Measurements from ENCODE around the gene ASF1A. TPM values are rescaled to one million over a fixed set of nuclear protein-coding genes. Genes with fewer than 3 reads are reported as not detected.

ASF1A gene
- 17.4 and 23.7 TPM in 2 replicates for total RNA-seq

DNA sequence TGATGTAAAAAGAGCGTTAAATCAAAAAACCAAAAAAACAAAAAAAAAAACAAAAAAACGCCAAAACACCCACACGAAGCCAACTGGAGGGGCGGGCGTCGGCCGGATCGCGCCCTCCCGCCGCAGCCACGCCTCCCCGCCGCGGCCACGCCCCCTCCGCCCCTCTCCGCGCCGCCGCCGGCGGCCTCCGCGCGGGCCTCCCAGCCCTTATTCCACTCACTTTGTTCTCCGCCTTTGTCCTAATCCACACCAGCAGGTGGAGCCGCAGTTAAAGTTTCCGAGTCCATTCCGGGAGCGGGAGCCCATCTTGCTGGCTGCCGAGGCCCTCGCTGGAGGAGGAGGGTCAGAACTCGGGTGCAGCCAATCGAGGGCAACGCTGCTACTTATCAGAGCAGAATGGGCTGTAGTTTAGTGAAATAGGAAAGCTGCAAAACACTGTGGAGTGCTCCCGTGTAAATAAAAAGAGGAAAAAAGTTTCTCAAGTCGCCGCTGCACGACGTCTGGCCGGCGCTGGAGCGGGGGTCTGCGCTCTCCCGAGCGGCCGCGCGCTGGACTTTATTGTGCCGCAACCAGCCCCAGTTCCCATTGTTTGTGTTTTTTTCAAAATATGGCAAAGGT lies at the start of gene ASF1A:
Gene ASF1A (plus strand): TSS at position 346 of the 618 bp plus-strand sequence. CDS start 262 bp downstream, at position 608.
- TF ChIP-seq, protein P1, sequence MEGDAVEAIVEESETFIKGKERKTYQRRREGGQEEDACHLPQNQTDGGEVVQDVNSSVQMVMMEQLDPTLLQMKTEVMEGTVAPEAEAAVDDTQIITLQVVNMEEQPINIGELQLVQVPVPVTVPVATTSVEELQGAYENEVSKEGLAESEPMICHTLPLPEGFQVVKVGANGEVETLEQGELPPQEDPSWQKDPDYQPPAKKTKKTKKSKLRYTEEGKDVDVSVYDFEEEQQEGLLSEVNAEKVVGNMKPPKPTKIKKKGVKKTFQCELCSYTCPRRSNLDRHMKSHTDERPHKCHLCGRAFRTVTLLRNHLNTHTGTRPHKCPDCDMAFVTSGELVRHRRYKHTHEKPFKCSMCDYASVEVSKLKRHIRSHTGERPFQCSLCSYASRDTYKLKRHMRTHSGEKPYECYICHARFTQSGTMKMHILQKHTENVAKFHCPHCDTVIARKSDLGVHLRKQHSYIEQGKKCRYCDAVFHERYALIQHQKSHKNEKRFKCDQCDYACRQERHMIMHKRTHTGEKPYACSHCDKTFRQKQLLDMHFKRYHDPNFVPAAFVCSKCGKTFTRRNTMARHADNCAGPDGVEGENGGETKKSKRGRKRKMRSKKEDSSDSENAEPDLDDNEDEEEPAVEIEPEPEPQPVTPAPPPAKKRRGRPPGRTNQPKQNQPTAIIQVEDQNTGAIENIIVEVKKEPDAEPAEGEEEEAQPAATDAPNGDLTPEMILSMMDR (IDR thresholded peaks at IDR 0.05; ENCODE audit: insufficient read depth, low read depth, low read length) = peak; percentile 59
- peak; percentile 98 for DNase-seq (ENCODE audit: low read depth)
- peak within 1 kb of the TSS; percentile 88 for H3K4me3 ChIP-seq (ENCODE audit: low read depth, low read length)

DNA sequence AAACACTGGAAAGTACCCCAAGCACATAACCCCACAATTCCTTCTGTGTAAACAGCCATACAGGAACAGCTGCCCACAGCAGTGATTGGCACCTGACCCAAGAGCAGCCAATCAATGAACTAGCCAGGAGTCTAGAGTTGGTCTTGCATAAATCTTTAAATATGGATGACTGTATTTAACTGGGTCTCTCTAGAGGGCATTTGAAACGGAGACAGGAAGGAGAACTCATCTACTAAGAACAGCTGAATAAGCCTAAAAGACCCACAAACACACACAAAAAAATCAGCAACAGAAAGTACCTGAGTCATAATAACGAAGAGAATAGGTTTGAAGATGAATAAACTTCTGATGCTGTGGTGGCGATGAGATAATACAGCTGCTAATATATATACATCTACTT lies 49.0 kb upstream of the ASF1A start:
- TF ChIP-seq, protein P1 (IDR thresholded peaks at IDR 0.05; ENCODE audit: insufficient read depth, low read depth, low read length) = no peak
- no peak overlapping the region for H3K4me3 ChIP-seq (ENCODE audit: low read depth, low read length)
- DNase-seq (ENCODE audit: low read depth) = no peak

DNA sequence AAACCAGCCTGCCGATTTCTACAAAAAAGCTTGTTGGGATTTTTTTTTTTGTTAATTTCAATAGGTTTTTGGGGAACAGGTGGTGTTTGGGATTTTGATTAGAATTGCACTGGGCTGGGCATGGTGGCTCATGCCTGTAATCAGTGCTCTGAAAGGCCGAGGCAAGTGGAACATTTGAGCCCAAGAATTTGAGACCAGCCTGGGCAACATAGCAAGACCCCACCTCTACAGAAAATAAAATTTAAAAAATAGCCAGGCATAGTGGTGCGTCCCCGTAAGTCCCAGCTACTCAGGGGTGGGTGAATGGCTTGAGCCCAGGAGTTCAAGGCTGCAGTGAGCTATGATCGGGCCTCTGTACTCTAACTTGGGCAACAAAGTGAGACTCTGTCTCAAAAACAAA lies 40.5 kb upstream of the ASF1A start:
- TF ChIP-seq, protein P1 (IDR thresholded peaks at IDR 0.05; ENCODE audit: insufficient read depth, low read depth, low read length) = no peak
- no peak overlapping the region for H3K4me3 ChIP-seq (ENCODE audit: low read depth, low read length)
- no peak for DNase-seq (ENCODE audit: low read depth)

DNA sequence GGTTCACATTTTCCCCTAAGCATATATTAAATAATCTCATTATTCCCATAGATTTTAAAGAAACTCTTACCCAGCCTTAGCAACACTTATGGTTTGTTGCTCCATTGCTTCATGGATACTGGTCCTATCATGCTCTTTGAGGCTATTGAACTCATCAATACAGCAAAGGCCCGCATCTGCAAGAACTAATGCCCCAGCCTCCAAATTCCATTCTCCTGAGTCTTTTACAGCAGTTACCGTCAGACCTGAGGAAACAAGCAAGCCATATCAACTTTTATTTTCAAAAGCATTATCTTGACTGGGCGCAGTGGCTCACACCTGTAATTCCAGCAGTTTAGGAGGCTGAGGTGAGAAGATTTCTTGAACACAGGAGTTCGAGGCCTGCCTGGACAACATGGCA lies 37.7 kb upstream of the ASF1A start:
- no peak for DNase-seq (ENCODE audit: low read depth)

DNA sequence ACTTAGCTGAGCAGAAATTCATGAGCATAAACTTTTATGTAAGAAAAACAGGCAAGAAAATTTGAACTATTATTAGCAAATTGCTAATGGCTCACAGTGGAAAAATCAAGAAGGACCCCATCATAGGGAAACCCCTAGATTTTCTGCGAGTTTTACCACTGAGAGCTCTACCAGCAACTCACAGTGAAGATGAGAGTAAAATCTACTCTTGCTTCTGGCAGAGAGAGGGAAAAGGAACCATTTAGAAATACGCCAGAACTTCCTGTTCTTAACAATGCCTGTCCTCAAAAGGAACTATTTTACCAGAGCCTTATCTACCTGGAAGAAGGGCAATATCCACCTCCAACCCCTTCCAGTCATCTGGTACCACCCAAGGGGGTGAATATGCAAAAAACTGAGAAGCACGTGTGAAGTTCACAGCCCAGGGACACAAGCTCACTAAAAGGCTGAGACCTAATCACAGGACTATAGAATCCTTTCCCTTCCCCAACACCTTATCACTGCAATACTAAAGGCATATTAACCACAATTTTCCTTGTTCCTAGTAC lies 34.4 kb upstream of the ASF1A start:
- no peak for DNase-seq (ENCODE audit: low read depth)
- TF ChIP-seq, protein P1 (IDR thresholded peaks at IDR 0.05; ENCODE audit: insufficient read depth, low read depth, low read length) = no peak

More for the DNA sequence above, 37.7 kb upstream of the ASF1A start:
- TF ChIP-seq, protein P1 (IDR thresholded peaks at IDR 0.05; ENCODE audit: insufficient read depth, low read depth, low read length) = no peak
- H3K4me3 ChIP-seq (ENCODE audit: low read depth, low read length) = no peak overlapping the region

DNA sequence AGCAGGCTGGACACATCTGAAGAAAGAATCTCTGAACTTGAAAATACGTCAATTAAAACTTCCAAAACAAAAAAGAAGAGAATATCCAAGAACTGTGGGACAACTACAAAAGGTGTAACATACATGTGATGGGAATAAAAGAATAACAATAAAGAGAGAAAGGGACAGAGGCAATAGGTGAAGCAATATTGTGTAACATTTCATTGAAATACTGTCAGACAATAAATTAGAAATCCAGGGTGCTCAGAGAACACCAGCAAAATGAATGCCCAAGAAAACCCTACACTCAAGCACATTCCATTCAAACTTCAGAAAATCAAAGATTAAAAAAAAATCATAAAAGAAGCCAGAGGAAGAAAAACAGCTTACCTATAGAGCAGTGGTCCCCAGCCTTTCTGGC lies 33.6 kb upstream of the ASF1A start:
- no peak overlapping the region for H3K4me3 ChIP-seq (ENCODE audit: low read depth, low read length)
- TF ChIP-seq, protein P1 (IDR thresholded peaks at IDR 0.05; ENCODE audit: insufficient read depth, low read depth, low read length) = no peak
- DNase-seq (ENCODE audit: low read depth) = no peak

More for the DNA sequence above, 34.4 kb upstream of the ASF1A start:
- H3K4me3 ChIP-seq (ENCODE audit: low read depth, low read length) = no peak overlapping the region

All from fibroblast of villous mesenchyme (primary cell).